ENCODE measurements around the gene ATXN2. TPM values are rescaled to one million over a fixed set of nuclear protein-coding genes. Genes with fewer than 3 reads are reported as not detected.
"Not testable (repeated sequence)": the region's sequence is repeated elsewhere in the genome, so short reads cannot be mapped to it uniquely, and the experiment has no call there.

The ATXN2 gene
- total RNA-seq, 1 donor from 2014 or later, result 51.8 TPM

GRCh38 chr12:111462210-111462769 lies 136.8 kb downstream of the ATXN2 start:
- DNase-seq, result no peak
- intact Hi-C loops (cut with DNase I), result no loop called here
- no peak for ATAC-seq (ENCODE audit: poor library complexity)

GRCh38 chr12:111460111-111460510 lies 139.0 kb downstream of the ATXN2 start:
- DNase-seq; ATAC-seq (ENCODE audit: poor library complexity); intact Hi-C loops (cut with DNase I): not testable (repeated sequence)

DNA sequence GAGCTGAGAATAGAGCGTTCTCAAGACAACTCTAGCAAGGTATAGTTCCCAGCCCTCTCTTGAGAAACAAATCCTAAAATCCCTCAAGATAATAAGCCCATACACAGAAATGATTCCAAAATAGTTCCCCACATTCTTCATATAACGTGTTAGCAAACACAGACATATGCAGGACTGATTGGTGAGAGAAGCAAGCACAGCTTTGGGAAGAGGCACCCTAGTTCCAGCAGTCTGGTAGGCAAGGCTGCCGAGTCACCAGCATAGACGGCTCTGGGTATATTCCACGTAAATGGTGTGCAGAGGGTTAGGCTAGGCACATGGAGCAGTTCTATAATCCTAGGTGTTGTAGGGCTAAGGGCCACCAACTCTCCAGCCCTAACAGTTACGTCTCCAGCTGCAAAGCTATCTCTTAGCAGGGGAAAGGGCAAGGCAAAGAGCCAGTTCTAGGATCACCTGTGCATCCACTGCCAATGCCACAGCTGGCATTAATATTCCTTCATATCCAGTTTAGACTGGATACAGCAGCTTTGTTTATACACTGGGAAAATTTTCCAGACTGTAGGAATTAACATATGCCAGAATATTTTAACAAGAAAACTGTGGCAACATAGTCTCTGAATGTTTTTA lies 140.5 kb downstream of the ATXN2 start:
- intact Hi-C loops (cut with DNase I), result no loop called here
- peak; percentile 22 for ATAC-seq (ENCODE audit: poor library complexity)
- DNase-seq, result no peak

DNA sequence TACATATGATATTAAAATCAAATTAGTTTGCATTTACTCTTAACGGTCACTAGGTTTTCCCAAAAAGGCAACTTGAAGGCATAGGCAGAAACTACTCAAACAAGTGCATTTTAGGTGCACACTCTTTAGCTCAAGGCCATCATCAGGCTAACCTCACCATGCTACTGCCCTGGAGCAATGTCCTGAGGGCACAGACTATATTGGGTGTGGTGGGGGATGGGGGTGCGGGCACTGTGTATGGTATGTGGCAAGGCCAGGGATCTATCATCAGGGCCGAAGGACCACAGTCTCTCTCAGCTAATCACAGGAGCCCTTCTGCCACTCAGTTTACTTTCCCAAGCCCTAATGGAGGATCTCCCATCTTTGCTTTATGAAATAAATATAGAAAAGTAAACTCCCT lies 141.5 kb downstream of the ATXN2 start:
- intact Hi-C loops (cut with DNase I), result no loop called here
- ATAC-seq (ENCODE audit: poor library complexity), result no peak

DNA sequence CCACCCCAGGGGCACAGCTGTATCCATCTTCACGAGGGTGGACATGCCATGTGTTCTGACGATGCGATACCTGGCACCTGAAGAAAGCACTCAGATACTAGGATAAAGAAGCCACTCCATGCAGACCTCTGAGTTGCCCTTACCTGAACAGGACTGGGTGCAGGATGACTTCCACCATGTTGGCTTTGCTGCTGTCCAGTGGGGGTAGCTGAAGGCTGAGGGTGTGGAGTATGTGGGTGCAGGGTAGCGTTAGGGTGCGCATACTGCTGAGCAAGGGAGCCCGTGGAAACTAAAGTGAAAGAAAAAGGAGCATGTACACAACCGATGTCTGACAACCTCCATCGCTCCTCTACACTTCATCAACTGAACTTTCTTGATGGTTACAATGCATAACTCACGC lies 142.0 kb downstream of the ATXN2 start:
- no peak for DNase-seq
- ATAC-seq (ENCODE audit: poor library complexity), result no peak
- intact Hi-C loops (cut with DNase I), result no loop called here

More for the DNA sequence above, 141.5 kb downstream of the ATXN2 start:
- no peak for DNase-seq

DNA sequence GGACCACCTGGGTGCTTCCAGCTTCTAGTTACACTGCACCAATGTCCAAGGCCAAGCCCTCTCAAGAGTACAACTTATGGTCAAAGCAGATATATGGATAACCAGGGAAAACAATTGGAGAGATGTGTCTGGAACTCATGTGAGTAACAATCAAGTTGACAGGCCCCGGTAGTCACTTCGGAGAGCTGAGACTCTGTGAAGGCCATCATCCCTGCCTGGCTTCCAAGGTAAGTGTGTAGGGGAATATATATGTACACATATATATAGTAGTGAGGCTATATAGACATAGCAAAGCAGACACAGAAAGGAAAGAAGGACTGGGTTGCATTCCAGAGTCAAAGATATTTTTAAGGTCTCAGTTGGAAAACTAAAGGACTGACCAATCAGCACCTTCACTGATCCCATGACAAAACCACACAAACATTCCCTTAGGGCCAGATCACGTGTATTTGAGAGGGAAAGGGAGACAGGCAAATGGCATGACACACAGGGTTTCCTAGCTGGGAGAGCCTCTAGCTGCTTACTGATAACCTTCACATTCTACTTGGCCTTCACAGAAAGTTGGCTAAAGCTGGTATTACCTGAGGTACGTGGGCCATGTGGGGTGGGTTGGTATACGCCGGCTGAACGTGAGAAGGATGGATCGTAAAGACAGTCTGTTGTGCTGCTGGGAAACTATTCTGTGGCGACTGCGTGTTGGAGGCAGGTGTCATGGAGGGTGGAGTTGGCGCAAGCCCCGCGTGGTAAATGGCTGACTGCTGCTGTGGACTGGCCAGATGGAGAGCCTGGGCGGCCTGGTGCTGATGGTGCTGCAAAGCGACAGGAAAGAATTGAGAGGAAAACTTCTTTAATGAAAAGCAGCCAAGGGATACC lies 143.4 kb downstream of the ATXN2 start:
- intact Hi-C loops (cut with DNase I), result no loop called here
- no peak for ATAC-seq (ENCODE audit: poor library complexity)
- DNase-seq, result no peak

- DNase-seq (no peak), ATAC-seq (ENCODE audit: poor library complexity) (no peak)
- intact Hi-C loops (cut with DNase I), result no loop called here
These were observed 144.2 kb downstream of the ATXN2 start for GRCh38 chr12:111454716-111455447.

DNA sequence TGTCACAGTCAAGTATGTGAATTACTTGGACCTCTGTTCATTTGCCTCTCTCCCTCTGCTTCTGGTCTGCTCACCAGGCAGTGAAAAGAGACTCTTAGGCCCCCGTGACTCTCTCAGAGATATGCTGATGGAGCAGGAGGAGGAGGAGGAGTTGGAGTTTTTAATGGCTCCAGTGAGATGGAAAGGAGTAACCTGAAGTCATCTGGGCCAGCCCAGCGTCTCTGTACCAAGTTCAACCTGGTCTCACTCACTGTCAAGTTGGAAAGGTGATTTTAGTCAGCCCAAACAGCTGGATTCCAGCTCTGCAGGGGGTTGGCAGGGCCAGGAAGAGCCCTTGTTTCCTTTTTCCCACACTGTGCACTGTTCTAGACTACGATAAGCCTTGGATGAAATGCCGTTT lies 144.8 kb downstream of the ATXN2 start:
- intact Hi-C loops (cut with DNase I), result no loop called here
- ATAC-seq (ENCODE audit: poor library complexity) (no peak), DNase-seq (no peak)

DNA sequence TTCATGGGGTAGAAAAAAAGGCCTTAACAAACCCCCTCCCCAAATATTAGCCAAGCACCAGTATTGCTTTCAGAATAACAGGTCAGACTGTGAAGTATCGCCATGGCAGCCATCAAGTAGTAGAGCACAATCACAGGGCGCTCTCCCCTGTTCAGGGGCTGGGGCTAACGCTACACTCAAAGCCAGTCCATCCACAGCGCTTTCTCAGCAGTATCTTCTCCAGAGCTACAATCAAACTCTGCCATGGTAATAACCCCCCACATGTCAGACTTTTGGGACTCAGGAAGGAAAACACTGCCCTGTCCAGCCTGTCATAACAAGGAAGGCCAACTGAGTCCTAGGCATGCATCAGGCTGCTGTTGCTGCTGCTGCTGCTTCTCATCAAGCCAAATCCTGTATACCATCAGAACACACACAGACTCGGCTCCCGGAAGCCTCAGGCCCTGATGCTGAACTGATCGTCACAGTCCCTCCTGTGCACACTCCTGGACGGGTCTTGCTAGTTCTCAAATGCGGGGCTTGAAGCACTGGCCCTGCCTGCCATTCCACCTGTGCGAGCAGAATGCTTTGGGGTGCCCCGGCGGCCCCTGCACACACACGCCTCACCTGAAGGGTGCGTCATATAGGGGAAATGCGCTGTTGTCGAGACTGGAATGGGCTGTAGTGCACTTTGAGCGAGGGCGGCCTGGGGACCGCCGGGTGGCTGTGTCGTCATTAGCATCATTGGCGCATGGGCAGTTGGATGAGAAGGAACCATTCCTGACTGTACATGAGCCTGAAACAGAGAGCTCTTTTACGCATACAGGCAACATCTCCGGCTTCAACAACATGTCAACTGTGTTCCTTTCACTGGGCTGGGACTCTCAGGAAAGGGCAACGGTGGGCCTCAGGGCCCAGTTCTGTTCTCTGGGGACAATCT lies 145.8 kb downstream of the ATXN2 start:
- intact Hi-C loops (cut with DNase I), result no loop called here
- ATAC-seq (ENCODE audit: poor library complexity) (no peak), DNase-seq (no peak)

DNA sequence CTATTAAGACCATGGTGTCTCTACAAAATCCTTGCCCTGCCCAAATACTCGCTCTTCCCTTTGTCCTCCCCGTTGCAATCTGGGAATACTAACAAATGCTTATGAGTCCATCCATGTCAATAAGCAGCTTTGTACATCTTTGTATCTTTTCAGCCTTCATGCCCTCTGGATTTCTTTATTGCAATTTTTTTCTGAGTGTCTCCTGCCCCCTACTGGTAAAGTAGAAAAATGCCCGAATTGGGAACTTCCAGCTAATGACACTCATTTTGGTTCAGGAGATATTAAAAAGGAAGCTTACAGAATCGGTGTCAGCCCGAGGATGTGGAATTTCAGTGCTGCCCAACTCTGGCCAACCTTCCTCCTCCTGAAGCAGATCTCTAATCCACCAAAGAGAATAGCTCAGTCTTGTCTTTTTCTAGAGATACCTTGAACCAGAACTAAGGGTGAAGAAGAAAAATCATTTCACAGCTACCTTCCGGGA lies 147.4 kb downstream of the ATXN2 start:
- ATAC-seq (ENCODE audit: poor library complexity), result peak; percentile 33
- no peak for DNase-seq
- intact Hi-C loops (cut with DNase I), result loop anchor here (2.0 kb wide), 1 partner anchor 55 kb away; no protein-coding TSS in a partner anchor

GRCh38 chr12:111451232-111451631 lies 147.9 kb downstream of the ATXN2 start:
- no peak for ATAC-seq (ENCODE audit: poor library complexity)
- intact Hi-C loops (cut with DNase I), result loop anchor here (2.0 kb wide), 1 partner anchor 54 kb away; no protein-coding TSS in a partner anchor
- DNase-seq, result no peak

- DNase-seq, result no peak
- intact Hi-C loops (cut with DNase I), result loop anchor here (2.0 kb wide), 1 partner anchor 54 kb away; no protein-coding TSS in a partner anchor
- peak; percentile 24 for ATAC-seq (ENCODE audit: poor library complexity)
These were observed 148.4 kb downstream of the ATXN2 start for GRCh38 chr12:111450676-111451075.

DNA sequence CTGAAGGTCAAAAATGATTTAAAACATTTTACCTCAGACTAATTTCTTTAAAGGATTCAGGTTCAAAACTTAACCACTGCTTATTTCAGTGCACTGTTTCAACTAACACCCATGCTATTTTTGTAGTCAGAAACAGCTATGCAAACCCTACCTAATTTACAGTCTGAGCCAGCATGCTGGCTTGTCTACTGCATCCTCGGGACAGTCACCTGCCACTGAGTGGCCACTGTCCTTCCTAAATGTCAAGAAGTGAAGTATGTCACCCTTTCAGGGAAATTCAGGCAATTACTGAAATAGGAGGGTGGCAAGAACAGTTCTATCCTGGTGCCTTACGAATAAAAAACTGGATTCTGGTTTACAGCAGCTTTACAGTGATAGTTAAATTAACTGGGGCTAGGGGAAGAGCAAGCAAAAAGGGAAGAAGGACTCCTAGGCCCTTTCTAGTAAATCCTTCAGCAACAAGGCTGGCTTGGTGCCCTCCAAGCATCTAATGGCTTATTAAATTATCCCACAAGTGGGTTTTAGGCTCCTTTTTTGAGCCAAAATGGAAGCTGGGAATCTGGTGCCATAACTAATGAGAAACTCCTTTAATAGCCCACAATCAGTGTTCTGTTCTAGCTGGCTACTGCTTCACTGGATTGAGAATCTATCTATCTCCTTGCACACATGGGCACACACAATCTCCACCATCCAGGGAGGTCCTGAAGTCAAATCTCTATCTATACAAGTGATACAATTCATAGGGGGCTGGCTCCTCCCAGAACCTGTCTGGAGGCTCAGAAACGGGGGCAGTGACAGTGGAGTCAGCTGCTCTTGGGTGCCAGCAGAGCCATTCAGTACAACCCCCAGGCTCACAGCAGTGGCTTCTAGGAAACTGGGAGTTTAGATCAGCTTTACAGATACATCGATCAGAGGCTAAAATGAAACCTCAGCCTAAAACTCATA lies 150.0 kb downstream of the ATXN2 start:
- intact Hi-C loops (cut with DNase I), result no loop called here
- peak; percentile 26 for ATAC-seq (ENCODE audit: poor library complexity)
- peak; percentile 12 for DNase-seq

DNA sequence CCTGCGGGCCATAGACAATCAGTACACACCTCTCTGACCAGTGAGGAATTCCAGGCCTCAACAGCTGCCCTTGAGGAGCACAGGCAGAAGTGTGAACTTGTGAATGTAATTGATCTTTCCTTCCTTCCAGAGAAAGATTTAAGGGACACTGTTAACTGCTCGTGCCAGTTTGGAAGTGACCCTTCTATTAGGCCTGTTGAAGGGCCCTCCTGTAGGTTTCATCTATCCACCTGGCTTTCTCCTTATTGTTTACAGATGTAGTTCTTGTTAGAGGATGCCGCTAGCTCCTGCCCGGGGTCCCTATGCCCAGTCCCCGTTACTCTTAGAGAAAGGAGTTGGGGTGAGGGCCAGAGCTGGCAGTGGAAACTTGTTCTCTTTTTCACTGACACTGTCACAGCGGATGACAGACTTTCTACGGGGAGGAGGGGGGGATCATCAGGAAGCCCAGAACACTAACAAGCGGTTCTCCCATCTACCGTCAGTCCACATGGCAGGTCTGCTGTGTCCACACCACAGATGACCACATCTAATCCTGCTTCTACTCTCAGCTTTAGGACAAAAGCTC lies 150.8 kb downstream of the ATXN2 start:
- intact Hi-C loops (cut with DNase I), result no loop called here
- ATAC-seq (ENCODE audit: poor library complexity) (no peak), DNase-seq (peak; percentile 29)

DNA sequence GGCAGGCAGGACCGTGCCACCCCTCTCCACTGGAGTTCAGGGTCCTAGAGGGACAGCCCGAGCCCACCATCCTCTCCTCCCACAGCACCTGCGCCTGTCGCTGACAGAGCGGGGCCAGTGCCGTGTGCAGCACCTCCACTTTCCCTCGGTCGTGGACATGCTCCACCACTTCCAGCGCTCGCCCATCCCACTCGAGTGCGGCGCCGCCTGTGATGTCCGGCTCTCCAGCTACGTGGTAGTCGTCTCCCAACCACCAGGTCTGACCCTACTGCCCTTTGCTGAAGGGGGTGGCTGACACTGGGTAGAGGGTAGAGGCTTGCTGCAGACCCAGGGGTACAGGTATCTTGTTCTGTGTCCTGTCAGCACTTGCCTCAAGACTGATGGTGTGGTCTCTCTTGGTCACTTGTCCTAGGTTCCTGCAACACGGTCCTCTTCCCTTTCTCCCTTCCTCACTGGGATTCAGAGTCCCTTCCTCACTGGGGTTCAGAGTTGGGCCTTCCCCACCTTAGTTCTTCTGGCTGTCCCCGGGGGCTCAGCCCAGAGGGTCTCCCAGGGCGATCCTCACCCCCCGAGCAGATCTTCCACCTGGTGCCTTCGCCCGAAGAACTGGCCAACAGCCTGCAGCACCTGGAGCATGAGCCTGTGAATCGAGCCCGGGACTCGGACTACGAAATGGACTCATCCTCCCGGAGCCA lies 151.4 kb downstream of the ATXN2 start:
- DNase-seq, result peak; percentile 40
- no peak for ATAC-seq (ENCODE audit: poor library complexity)
- intact Hi-C loops (cut with DNase I), result no loop called here

All from Right ventricle myocardium superior (tissue), 1 donor.